ENCODE data around the gene TIAM1. TPM values are rescaled to one million over a fixed set of nuclear protein-coding genes. Genes with fewer than 3 reads are reported as not detected.

TIAM1 gene
- total and polyA plus RNA-seq, 2 of the 8 experiments (the other 6 are each of a cell fraction or from before 2014, with no cell fraction given), result 10.1 to 30.7 TPM

GRCh38 chr21:31331231-31331630 is 12.8 kb downstream of the TIAM1 start:
- Histone ChIP-seq H2BK15ac (ENCODE audit: low read length) (no peak overlapping the region), H3K79me1 (ENCODE audit: low read depth, low read length) (peaks cover 2% of the 10 kb centered on the region; the same call in 1 of the 2 replicates), H4K5ac (ENCODE audit: insufficient read length, low read depth, low read length) (no peak overlapping the region), H3K9ac (replicated peaks in 1 of 4; ENCODE audit: extremely low read depth in 1 of 4, low read depth in 3 of 4, low read length in 3 of 4) (no peak overlapping the region), H3K4me3 (ENCODE audit: extremely low read depth in 1 of 4, insufficient read depth in 2 of 4, low read depth in 3 of 4, low read length in 4 of 4) (no peak overlapping the region), H3K4me1 (replicated peaks in 1 of 4; ENCODE audit: control insufficient read depth in 3 of 4, insufficient read depth in 4 of 4, low read length in 3 of 4) (no peaks in the 10 kb centered on the region; a peak in 1 of 7 replicates), H3K18ac (ENCODE audit: extremely low read depth, low read length) (no peak overlapping the region), H3K23ac (ENCODE audit: insufficient read length) (no peak overlapping the region), H2BK120ac (replicated peaks; ENCODE audit: low read depth, low read length) (no peak overlapping the region), H3K79me2 (ENCODE audit: control insufficient read depth in 1 of 2, insufficient read depth in 2 of 2, low read length in 2 of 2) (peaks cover 0 to 4% of the 10 kb centered on the region in 2 experiments; a peak in 1 of 4 replicates), H3K23me2 (ENCODE audit: low read depth, low read length) (no peaks in the 10 kb centered on the region), H2AK5ac (ENCODE audit: low read depth, low read length) (no peak overlapping the region), H4K20me1 (replicated peaks in 1 of 2; ENCODE audit: control insufficient read depth in 1 of 2, insufficient read depth in 2 of 2, low read length in 2 of 2) (no peaks in the 10 kb centered on the region), H4K8ac (ENCODE audit: extremely low read depth, insufficient read depth, low read length) (no peak overlapping the region), H3K14ac (ENCODE audit: insufficient read length) (no peak overlapping the region), H3K4ac (replicated peaks; ENCODE audit: insufficient read length, low read depth, low read length) (no peak overlapping the region), H2BK12ac (ENCODE audit: low read depth, low read length) (no peak overlapping the region), H3K9me3 (ENCODE audit: insufficient read depth in 2 of 2, low read depth in 1 of 2, low read length in 1 of 2) (no peaks in the 10 kb centered on the region; a peak in 2 of 4 replicates), H2BK5ac (ENCODE audit: low read depth, low read length) (no peak overlapping the region), H2AFZ (ENCODE audit: low read length) (no peak overlapping the region), H4K91ac (replicated peaks; ENCODE audit: insufficient read length, low read length) (no peak overlapping the region), H3K27ac (ENCODE audit: low read depth, low read length) (no peak overlapping the region), H2BK20ac (ENCODE audit: low read length) (no peak overlapping the region), H3K27me3 (replicated peaks in 1 of 4; ENCODE audit: control insufficient read depth in 3 of 4, extremely low read depth in 1 of 4, insufficient read depth in 3 of 4, low read length in 3 of 4) (no peaks in the 10 kb centered on the region), H3K56ac (replicated peaks; ENCODE audit: insufficient read length, low read depth, low read length) (no peak overlapping the region), H3K4me2 (ENCODE audit: insufficient read depth in 1 of 2, low read depth in 2 of 2, low read length in 2 of 2) (no peak overlapping the region), H3K36me3 (ENCODE audit: control insufficient read depth in 2 of 4, insufficient read depth in 4 of 4, low read length in 3 of 4) (no peaks in the 10 kb centered on the region; a peak in 1 of 8 replicates)
- TF ChIP-seq KDM1A (IDR thresholded peaks at IDR 0.05; ENCODE audit: borderline replicate concordance, low read length), result no peak
- no peak for TF ChIP-seq EGR1 (IDR thresholded peaks at IDR 0.05; ENCODE audit: borderline replicate concordance, low read depth, low read length)
- TF ChIP-seq TBP (IDR thresholded peaks at IDR 0.05; ENCODE audit: low read depth, low read length), result no peak
- TF ChIP-seq RAD21 (IDR thresholded peaks at IDR 0.05 in 1 of 2, conservative IDR thresholded peaks at IDR 0.05 in 1 of 2; ENCODE audit: low read depth in 2 of 2, low read length in 2 of 2), result no peak
- CTCF ChIA-PET (ENCODE audit: partially characterized antibody), result no interaction called here
- FAIRE-seq (no peak), DNase-seq (ENCODE audit: low read depth in 1 of 2, low spot score in 2 of 2) (no peak)
- WGBS, 2 experiments (ENCODE audit: extremely low coverage in 1 of 2, insufficient coverage in 1 of 2, insufficient read length in 1 of 2, insufficient replicate concordance in 2 of 2, low coverage in 1 of 2, low lambda C conversion rate in 2 of 2, missing lambda C conversion rate in 1 of 2), result 92% methylated on average over 2 of the region's 2 CpGs; no CpG with 5 or more reads in 1 of the 2 experiments
- POLR2A ChIA-PET (ENCODE audit: partially characterized antibody), result interaction anchor here (0.7 kb wide), 1 partner anchor 12 kb away, joined by 3 read pairs; no protein-coding TSS in a partner anchor
